Body of pancreas (tissue), 4 donors: ENCODE data around the gene HDC. TPM values are rescaled to one million over a fixed set of nuclear protein-coding genes. Genes with fewer than 3 reads are reported as not detected.

Experiments used
- ATAC-seq: fragments of 150-250 bp; one replicate; pipeline ENCODE4 v1.9.1; 2016
- DNase-seq, 4 donors: peaks; one replicate each; pipeline ENCODE4 v3.0.0-alpha.2; 2019
- H3K27ac ChIP-seq, 4 donors: fragments of 200-600 bp; sonication (generic); 1 replicate in 3 of 4; 2 replicates in 1 of 4; pipeline versions ENCODE4 v1.5.1 to v1.6.1; 2016 to 2019; ENCODE audit warnings: mild to moderate bottlenecking in 1 of 4, mixed read lengths in 1 of 4, moderate library complexity in 1 of 4
- H3K27me3 ChIP-seq, 2 donors: fragments of 200-600 bp; sonication (generic); one replicate each; pipeline ENCODE4 v1.6.0; 2016; ENCODE audit warnings: mild to moderate bottlenecking in 1 of 2
- H3K36me3 ChIP-seq, 2 donors: fragments of 200-600 bp; sonication (generic); replicated peaks in 1 of 2; 2 replicates each; pipeline ENCODE4 v1.5.1; 2016; ENCODE audit warnings: low read depth in 2 of 2; ENCODE audit not compliant: insufficient read depth in 1 of 2
- H3K4me1 ChIP-seq: fragments of 200-600 bp; sonication (generic); one replicate; pipeline ENCODE4 v1.6.0; 2016
- H3K4me3 ChIP-seq, 2 donors: fragments of 200-600 bp; sonication (generic); 1 replicate in 1 of 2; 2 replicates in 1 of 2; pipeline ENCODE4 v1.5.1; 2016 to 2019
- H3K9me3 ChIP-seq, 3 donors: fragments of 200-600 bp; sonication (generic); 1 replicate in 2 of 3; 2 replicates in 1 of 3; pipeline ENCODE4 v1.5.1; 2016
- POLR2A ChIP-seq, 3 donors: fragments of 450-650 bp; IDR thresholded peaks; one replicate each; pipeline ENCODE4 v1.6.1; 2016; ENCODE audit warnings: antibody characterized with exemption in 3 of 3, mild to moderate bottlenecking in 2 of 3
- WGBS, 2 donors: methylation state at CpG; one replicate each; pipeline ENCODE4 v1.1.5; 2017; 5-methylcytosine and 5-hydroxymethylcytosine counted together
- intact Hi-C: fragments of 100-400 bp; cut with DNase I; formaldehyde crosslinking; loops from one replicate; pipeline ENCODE4 v1.15.1; 2023
- small RNA-seq: library from RNA; depleted of rRNA; stranded (forward); fragments of <200 nt; gene quantifications from one replicate; pipeline ENCODE3, GENCODE V24; 2016
- total RNA-seq, 2 donors: library from RNA; depleted of rRNA; stranded (reverse); fragments of >200 nt; gene quantifications; one replicate each; pipeline ENCODE4 v1.1.0, GENCODE V29; 2016
- TF ChIP-seq, protein P1 (sequence below), 7 experiments: fragments of 450-650 bp in 4 of 7; fragments of 200-600 bp in 3 of 7; sonication (generic) in 3 of 7; IDR thresholded peaks; one replicate each; pipeline ENCODE4 v1.5.1; 2016 to 2019; ENCODE audit warnings: antibody characterized with exemption in 7 of 7

Gene HDC
- total RNA-seq, 2 donors from 2014 or later: not detected

DNA sequence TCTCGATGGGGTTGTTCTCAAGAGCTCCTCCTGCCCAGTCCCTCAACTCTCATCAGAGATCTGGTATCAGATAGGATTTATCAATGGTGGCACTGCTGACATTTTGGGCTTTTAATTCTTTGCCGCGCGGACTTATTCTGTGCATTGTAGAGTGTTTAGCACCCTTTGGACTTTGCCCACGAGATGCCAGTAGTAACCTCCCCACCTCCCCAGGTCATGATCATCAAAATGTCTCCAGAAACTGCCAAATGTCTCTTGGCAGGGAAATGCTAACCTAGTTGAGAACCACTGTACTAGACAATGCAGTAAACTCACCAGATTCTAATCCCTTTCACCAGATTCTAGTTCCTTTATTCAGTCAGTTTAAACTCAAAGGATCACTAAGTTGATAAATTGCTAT lies 59.5 kb downstream of the HDC start:
- 91% methylated on average over 5 of the region's 5 CpGs for WGBS, 2 donors
- Histone ChIP-seq H3K27me3 (no peaks in the 10 kb centered on the region), H3K4me1 (no peaks in the 10 kb centered on the region), H3K27ac (no peak overlapping the region), H3K9me3 (no peaks in the 10 kb centered on the region), H3K4me3 (no peak overlapping the region), H3K36me3 (no peaks in the 10 kb centered on the region)
- intact Hi-C loops: no loop called here
- ATAC-seq (no peak), DNase-seq (no peak)
- TF ChIP-seq, protein P1, sequence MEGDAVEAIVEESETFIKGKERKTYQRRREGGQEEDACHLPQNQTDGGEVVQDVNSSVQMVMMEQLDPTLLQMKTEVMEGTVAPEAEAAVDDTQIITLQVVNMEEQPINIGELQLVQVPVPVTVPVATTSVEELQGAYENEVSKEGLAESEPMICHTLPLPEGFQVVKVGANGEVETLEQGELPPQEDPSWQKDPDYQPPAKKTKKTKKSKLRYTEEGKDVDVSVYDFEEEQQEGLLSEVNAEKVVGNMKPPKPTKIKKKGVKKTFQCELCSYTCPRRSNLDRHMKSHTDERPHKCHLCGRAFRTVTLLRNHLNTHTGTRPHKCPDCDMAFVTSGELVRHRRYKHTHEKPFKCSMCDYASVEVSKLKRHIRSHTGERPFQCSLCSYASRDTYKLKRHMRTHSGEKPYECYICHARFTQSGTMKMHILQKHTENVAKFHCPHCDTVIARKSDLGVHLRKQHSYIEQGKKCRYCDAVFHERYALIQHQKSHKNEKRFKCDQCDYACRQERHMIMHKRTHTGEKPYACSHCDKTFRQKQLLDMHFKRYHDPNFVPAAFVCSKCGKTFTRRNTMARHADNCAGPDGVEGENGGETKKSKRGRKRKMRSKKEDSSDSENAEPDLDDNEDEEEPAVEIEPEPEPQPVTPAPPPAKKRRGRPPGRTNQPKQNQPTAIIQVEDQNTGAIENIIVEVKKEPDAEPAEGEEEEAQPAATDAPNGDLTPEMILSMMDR (IDR thresholded peaks at IDR 0.05): no peak
- no peak for TF ChIP-seq POLR2A (IDR thresholded peaks at IDR 0.05)

DNA sequence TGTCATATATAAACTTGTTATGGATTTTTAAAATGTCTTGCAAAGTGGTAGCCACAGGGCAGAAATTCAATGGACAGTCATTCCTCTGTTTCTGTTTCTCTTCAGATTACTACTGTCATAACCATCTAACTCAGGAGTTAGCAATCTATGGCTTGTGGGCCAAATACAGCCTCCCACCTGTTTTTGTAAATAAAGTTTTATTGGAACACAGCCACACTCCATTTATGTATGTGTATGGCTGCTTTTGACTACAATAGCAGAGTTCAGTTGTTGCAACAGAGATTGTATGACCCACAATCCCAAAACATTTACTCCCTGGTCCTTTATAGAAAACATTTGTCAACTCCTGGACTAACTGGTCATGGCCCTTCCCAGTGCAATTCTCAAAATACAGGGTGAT lies 63.5 kb downstream of the HDC start:
- TF ChIP-seq, protein P1 (IDR thresholded peaks at IDR 0.05): no peak
- no peak for TF ChIP-seq POLR2A (IDR thresholded peaks at IDR 0.05)
- no peak for ATAC-seq
- no peaks in the 10 kb centered on the region for H3K4me1 ChIP-seq

DNA sequence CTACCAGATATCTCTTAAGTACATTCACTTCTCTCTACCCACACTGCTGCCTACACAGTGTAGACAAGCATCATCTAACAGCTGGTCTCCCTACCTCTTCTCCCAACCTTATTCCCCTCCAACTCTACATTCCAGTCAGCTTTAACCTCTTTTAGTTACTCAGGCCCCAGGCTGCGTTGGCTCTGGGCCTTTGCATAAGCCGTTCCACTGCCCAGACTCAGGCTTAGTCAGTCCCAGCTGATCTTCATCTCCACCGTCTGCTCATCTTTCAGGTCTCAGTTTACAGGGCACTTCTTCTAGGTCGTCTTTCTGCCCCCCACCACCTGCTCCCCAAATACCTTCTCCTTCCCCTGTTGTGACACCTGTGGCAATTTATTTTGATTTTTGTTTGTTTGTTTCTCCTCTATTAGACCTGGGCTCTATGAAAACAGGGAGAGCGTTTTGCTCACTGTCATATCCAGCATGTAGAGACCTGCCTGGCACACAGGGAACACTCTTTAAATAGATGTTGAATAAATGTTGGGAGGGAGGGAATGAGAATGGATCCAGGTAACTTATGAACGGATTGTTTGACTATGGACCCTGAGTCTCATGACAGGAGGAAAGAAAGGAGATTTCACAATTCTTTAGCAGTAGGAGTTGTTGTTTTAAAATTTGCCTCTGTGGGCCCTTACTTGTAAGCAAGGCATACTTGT lies 72.5 kb downstream of the HDC start:
- DNase-seq: no peak
- Histone ChIP-seq H3K27me3 (no peaks in the 10 kb centered on the region), H3K27ac (no peak overlapping the region), H3K9me3 (no peaks in the 10 kb centered on the region), H3K4me3 (no peak overlapping the region), H3K36me3 (no peaks in the 10 kb centered on the region), H3K4me1 (no peaks in the 10 kb centered on the region)
- intact Hi-C loops: no loop called here
- 82 to 86% methylated on average over 6 of the region's 6 CpGs for WGBS, 2 donors
- no peak for ATAC-seq
- TF ChIP-seq POLR2A (IDR thresholded peaks at IDR 0.05): no peak
- TF ChIP-seq, protein P1 (IDR thresholded peaks at IDR 0.05): no peak

More for the DNA sequence above, 63.5 kb downstream of the HDC start:
- no peaks in the 10 kb centered on the region for H3K36me3 ChIP-seq
- no peak overlapping the region for H3K4me3 ChIP-seq
- H3K27ac ChIP-seq: no peak overlapping the region
- no peaks in the 10 kb centered on the region for H3K27me3 ChIP-seq
- no peak for DNase-seq
- no peaks in the 10 kb centered on the region for H3K9me3 ChIP-seq
- intact Hi-C loops: no loop called here

DNA sequence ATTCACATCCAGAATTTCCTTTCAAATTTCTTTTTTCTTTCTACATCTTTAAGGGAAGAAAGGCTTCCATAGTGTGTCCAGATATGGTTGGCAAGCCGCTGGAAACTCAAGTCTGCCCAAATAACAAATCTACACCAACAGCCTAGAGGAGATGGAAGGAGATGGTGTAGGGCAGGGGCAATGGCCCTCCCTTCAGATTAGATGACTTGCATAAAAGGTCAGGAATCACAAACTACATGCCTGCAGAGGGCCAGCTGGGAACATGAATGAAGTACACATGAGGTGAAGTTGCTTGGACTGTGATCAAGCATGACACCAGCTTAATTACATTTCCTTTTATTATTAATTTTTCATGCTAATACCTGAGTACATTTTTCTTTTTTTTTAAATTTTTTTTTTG lies 73.4 kb downstream of the HDC start:
- Histone ChIP-seq H3K36me3 (no peaks in the 10 kb centered on the region), H3K4me3 (no peak overlapping the region), H3K27ac (no peak overlapping the region), H3K27me3 (no peaks in the 10 kb centered on the region), H3K9me3 (no peaks in the 10 kb centered on the region), H3K4me1 (no peaks in the 10 kb centered on the region)
- no peak for ATAC-seq
- no peak for TF ChIP-seq POLR2A (IDR thresholded peaks at IDR 0.05)
- TF ChIP-seq, protein P1 (IDR thresholded peaks at IDR 0.05): no peak
- intact Hi-C loops: no loop called here
- 100% methylated on average over 1 of the region's 1 CpG for WGBS, 2 donors
- no peak for DNase-seq

Small RNAs within 50 kb of the gene (small RNA-seq; reads per million reads assigned to genes)
- not detected for gene RF00019

Other genes starting within 250 kb of the HDC start
- 1 to 10 TPM; 3.1 to 6.6 TPM for gene ATP8B4, start 146.5 kb downstream of the HDC start, total RNA-seq
- gene SLC27A2, start 83.5 kb downstream of the HDC start, total RNA-seq: 1 to 10 TPM; 3.9 to 4.6 TPM
- 1 to 10 TPM; 4.9 to 6.7 TPM for gene GABPB1, start 89.5 kb upstream of the HDC start, total RNA-seq
- 10 to 100 TPM; 32.4 to 34.6 TPM for gene USP8, start 158.7 kb upstream of the HDC start, total RNA-seq